Astrocyte (in vitro differentiated cells and primary cell): ENCODE data around the gene REPIN1. TPM values are rescaled to one million over a fixed set of nuclear protein-coding genes. Genes with fewer than 3 reads are reported as not detected.

ENCODE experiments used
- DNase-seq: peaks from one replicate; pipeline ENCODE4 v3.0.0-alpha.2; 2010; ENCODE audit warnings: low read depth
- FAIRE-seq: peaks from 2 replicates; lab custom pipeline; 2011; peaks lifted over from hg19 to GRCh38; lab: Jason Lieb, UNC
- H2AFZ ChIP-seq: 2 replicates; pipeline ENCODE4 v1.6.0; 2012; ENCODE audit warnings: low read depth, low read length, inconsistent platforms
- H3K27ac ChIP-seq: 2 replicates; pipeline ENCODE4 v1.5.1; 2011; ENCODE audit warnings: low read depth, low read length, inconsistent platforms
- H3K27me3 ChIP-seq: 2 replicates; pipeline ENCODE4 v1.6.0; 2011; ENCODE audit warnings: low read length, inconsistent platforms; ENCODE audit not compliant: insufficient read depth
- H3K36me3 ChIP-seq: 2 replicates; pipeline ENCODE4 v1.5.1; 2011; ENCODE audit warnings: low read length, inconsistent platforms; ENCODE audit not compliant: insufficient read depth
- H3K4me1 ChIP-seq: 2 replicates; pipeline ENCODE4 v1.5.1; 2011; ENCODE audit warnings: low read length, inconsistent platforms; ENCODE audit not compliant: insufficient read depth
- H3K4me2 ChIP-seq: 2 replicates; pipeline ENCODE4 v1.6.0; 2012; ENCODE audit warnings: low read length, inconsistent platforms
- H3K4me3 ChIP-seq: 2 replicates; pipeline ENCODE4 v1.5.1; 2011; ENCODE audit warnings: low read depth, mild to moderate bottlenecking, low read length, inconsistent platforms; ENCODE audit not compliant: insufficient read depth
- H3K79me2 ChIP-seq: 2 replicates; pipeline ENCODE4 v1.6.0; 2012; ENCODE audit warnings: mild to moderate bottlenecking, low read length, inconsistent platforms; ENCODE audit not compliant: insufficient read depth
- H3K9ac ChIP-seq: 2 replicates; pipeline ENCODE4 v1.6.0; 2012; ENCODE audit warnings: mild to moderate bottlenecking, low read length, inconsistent platforms
- H3K9me3 ChIP-seq: 2 replicates; pipeline ENCODE4 v1.5.1; 2012; ENCODE audit warnings: low read depth, mild to moderate bottlenecking, low read length, inconsistent platforms; ENCODE audit not compliant: insufficient read depth
- H4K20me1 ChIP-seq: 2 replicates; pipeline ENCODE4 v1.6.0; 2012; ENCODE audit warnings: low read length, inconsistent platforms; ENCODE audit not compliant: insufficient read depth
- H3K27ac Mint-ChIP-seq: one replicate; pipeline ENCODE4 v1.8.0; 2021; ENCODE audit warnings: mild to moderate bottlenecking, mixed read lengths; ENCODE audit not compliant: unreplicated experiment
- H3K27me3 Mint-ChIP-seq: one replicate; pipeline ENCODE4 v1.8.0; 2021; ENCODE audit warnings: low read depth, mixed read lengths; ENCODE audit not compliant: unreplicated experiment
- H3K36me3 Mint-ChIP-seq: one replicate; pipeline ENCODE4 v1.8.0; 2021; ENCODE audit warnings: low read depth, mixed read lengths; ENCODE audit not compliant: unreplicated experiment
- H3K4me1 Mint-ChIP-seq: one replicate; pipeline ENCODE4 v1.8.0; 2021; ENCODE audit warnings: low read depth, mixed read lengths; ENCODE audit not compliant: unreplicated experiment
- H3K4me3 Mint-ChIP-seq: one replicate; pipeline ENCODE4 v1.8.0; 2021; ENCODE audit warnings: mild to moderate bottlenecking, moderate library complexity, mixed read lengths; ENCODE audit not compliant: unreplicated experiment
- H3K9me3 Mint-ChIP-seq: one replicate; pipeline ENCODE4 v1.8.0; 2021; ENCODE audit warnings: mild to moderate bottlenecking, mixed read lengths; ENCODE audit not compliant: unreplicated experiment
- CTCF ChIP-seq: IDR thresholded peaks from 2 replicates; pipeline ENCODE4 v1.5.1; 2011; ENCODE audit warnings: low read depth, mild to moderate bottlenecking, inconsistent platforms, low read length, moderate library complexity; ENCODE audit not compliant: insufficient read depth
- EZH2 ChIP-seq: IDR thresholded peaks from 2 replicates; pipeline ENCODE4 v1.6.1; 2012; ENCODE audit warnings: mild to moderate bottlenecking, low read length, inconsistent platforms; ENCODE audit not compliant: insufficient read depth
- total RNA-seq: library from RNA; stranded (reverse); gene quantifications from 2 replicates; pipeline ENCODE4 v1.2.1, GENCODE V29; 2021

The REPIN1 gene
- total RNA-seq, 1 donor from 2014 or later: 95.3 TPM

- FAIRE-seq (no peak), DNase-seq (no peak)
- no peaks in the 10 kb centered on the region for H3K27me3 Mint-ChIP-seq
- no peaks in the 10 kb centered on the region for H3K9me3 Mint-ChIP-seq
- Histone ChIP-seq H3K79me2 (peaks cover 2% of the 10 kb centered on the region), H3K9me3 (no peaks in the 10 kb centered on the region), H3K27me3 (no peaks in the 10 kb centered on the region), H2AFZ (no peak overlapping the region), H4K20me1 (peaks cover 25% of the 10 kb centered on the region), H3K4me3 (no peak overlapping the region), H3K36me3 (no peaks in the 10 kb centered on the region), H3K9ac (no peak overlapping the region), H3K4me2 (no peak overlapping the region), H3K4me1 (peaks cover 9% of the 10 kb centered on the region), H3K27ac (no peak overlapping the region)
- peaks cover 6% of the 10 kb centered on the region for H3K36me3 Mint-ChIP-seq
- H3K4me3 Mint-ChIP-seq: no peak overlapping the region
- H3K27ac Mint-ChIP-seq: no peak overlapping the region
- TF ChIP-seq EZH2 (no peak), CTCF (no peak)
- H3K4me1 Mint-ChIP-seq: peaks cover 38% of the 10 kb centered on the region
Observed at GRCh38 chr7:150397346-150398107, 28.9 kb downstream of the REPIN1 start.

- FAIRE-seq (no peak), DNase-seq (no peak)
- Histone ChIP-seq H3K79me2 (peaks cover 2% of the 10 kb centered on the region), H3K27ac (no peak overlapping the region), H2AFZ (no peak overlapping the region), H3K27me3 (no peaks in the 10 kb centered on the region), H3K9ac (no peak overlapping the region), H3K4me2 (no peak overlapping the region), H3K4me1 (peaks cover 9% of the 10 kb centered on the region), H3K9me3 (no peaks in the 10 kb centered on the region), H3K4me3 (no peak overlapping the region), H4K20me1 (peaks cover 25% of the 10 kb centered on the region), H3K36me3 (no peaks in the 10 kb centered on the region)
- no peak overlapping the region for H3K4me3 Mint-ChIP-seq
- peak overlapping the region; percentile 81 for H3K27ac Mint-ChIP-seq
- TF ChIP-seq EZH2 (no peak), CTCF (no peak)
- no peaks in the 10 kb centered on the region for H3K27me3 Mint-ChIP-seq
- H3K36me3 Mint-ChIP-seq: peaks cover 8% of the 10 kb centered on the region
- H3K9me3 Mint-ChIP-seq: no peaks in the 10 kb centered on the region
- peaks cover 44% of the 10 kb centered on the region for H3K4me1 Mint-ChIP-seq
Observed at GRCh38 chr7:150398108-150398964, 29.7 kb downstream of the REPIN1 start.
